Effector CD8-positive, alpha-beta T cell (primary cell): ENCODE data around the gene GRIK2.

Source experiments
- DNase-seq: peaks from one replicate; lab custom pipeline; 2025; lab: John Stamatoyannopoulos, UW

Gene GRIK2

GRCh38 chr6:101400326-101401135 lies 7.0 kb downstream of the GRIK2 start:
- no peak for DNase-seq

GRCh38 chr6:101401171-101401570 lies 7.7 kb downstream of the GRIK2 start:
- DNase-seq: no peak

DNA sequence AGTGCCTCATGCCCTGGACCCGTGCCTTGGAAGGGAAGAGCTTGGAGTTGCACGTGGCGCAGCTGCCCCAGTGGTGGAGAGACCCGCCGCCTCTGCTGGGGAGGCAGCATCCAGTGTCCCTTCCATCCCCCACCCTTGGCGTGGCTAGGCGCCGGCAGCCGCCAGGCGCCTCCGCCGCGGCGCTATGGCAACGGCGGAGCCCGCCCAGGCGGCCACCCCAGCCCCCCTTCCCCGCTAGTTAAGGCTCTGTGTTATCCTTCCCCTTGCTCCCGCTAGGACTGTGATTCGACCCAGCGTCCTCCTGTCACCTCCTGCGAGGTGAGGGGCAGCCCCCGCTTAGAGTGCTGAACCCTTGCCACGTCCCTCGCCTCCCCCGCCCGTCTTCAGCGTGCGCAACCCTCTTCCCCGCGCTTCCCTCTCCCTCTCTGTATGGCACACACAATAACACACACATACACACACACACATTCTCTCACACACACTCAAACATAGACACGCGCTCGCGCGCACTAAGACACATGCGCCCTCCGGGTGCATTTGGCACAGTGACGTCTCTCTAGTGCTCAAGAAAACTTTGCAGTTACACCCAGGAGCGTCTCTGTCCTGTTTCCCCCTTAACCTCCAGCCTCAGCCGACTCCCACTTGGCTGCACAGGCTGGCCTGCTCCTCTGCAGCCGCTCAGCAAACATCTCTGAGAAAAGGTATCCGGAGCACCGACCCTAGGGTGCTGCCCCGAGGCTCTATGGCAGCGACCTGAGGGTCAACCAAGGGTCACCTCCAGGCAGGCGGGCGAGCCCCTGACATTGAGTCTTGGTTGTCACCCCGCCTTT lies 8.5 kb downstream of the GRIK2 start:
- DNase-seq: no peak

- DNase-seq: no peak
These were observed 9.1 kb downstream of the GRIK2 start for GRCh38 chr6:101402622-101403031.

DNA sequence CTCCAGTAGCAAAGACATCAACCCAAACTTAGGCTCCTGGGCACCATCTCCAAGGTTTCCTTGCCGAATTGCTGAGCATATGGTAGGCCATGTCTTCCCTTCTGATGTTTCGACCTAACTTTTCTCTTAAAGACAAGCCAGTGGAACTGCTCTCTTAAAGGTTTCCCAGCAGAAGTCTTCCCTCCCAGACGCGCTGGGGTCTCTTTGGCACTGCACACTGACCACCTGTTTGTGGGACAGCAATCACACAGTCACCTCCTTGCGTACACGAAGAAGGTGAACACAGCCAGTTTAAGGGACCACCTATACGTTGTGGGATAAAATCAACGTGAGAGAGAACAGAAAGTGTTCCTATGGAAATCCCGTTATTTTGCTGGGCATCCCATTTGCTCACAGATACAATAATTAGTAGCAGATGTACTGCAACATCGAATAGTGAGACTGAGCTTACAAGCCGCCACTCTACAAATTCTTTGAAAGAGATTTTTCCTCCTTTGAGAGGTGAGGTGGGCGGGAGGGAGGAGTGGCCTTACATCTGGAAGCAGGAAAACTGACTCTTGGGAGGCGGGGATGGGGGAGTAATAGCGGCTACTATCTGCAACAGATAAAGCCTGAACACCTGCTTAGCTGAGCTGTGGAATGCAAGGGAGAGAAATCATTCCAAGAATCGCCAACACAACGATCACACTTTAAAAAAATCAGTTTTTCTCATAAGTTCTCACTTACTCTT lies 9.9 kb downstream of the GRIK2 start:
- DNase-seq: no peak

- DNase-seq: no peak
These were observed 11.3 kb downstream of the GRIK2 start for GRCh38 chr6:101404775-101405174.

- no peak for DNase-seq
These were observed 20.3 kb downstream of the GRIK2 start for GRCh38 chr6:101413773-101414172.

GRCh38 chr6:101417900-101418299 lies 24.4 kb downstream of the GRIK2 start:
- no peak for DNase-seq

DNA sequence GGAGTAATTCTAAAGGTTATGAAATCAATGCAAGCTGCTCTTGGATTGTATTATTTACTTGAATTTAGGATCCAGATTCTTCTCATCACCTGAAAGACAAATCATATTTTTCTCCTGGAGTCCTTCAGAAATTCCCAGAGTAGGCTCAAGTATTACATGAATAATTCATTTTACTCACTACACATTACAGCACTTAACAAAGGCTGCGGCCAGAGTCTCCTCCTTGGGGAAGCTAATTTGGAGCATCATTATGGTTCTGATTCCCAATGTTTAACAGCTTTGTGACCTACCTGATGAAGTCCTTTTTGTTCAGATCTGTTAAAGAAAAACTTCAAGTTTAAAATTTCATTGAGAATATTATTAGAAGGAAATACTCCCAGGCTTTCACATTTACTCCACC lies 28.7 kb downstream of the GRIK2 start:
- no peak for DNase-seq

GRCh38 chr6:101422811-101423210 lies 29.3 kb downstream of the GRIK2 start:
- DNase-seq: no peak

GRCh38 chr6:101429270-101429669 lies 35.8 kb downstream of the GRIK2 start:
- no peak for DNase-seq

- no peak for DNase-seq
These were observed 36.3 kb downstream of the GRIK2 start for GRCh38 chr6:101429845-101430244.

DNA sequence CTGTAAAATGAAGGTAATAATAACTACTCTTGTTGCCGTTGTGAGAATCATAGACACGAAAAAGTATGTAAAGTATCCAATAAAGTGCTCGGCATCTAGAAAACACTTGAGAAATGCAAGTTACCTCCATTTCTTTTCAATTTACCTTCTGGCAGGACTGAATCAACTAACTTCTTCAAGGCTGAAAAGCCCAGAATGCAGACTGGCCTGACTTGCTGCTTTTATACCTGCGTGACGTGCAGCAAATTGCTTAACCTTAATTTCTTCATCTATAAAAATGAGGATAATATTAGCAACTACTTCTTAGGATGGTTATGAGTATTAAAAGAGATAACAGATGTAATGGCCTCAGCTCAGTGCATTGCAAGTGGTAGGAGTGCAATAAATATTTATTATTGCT lies 39.6 kb downstream of the GRIK2 start:
- DNase-seq: no peak

DNA sequence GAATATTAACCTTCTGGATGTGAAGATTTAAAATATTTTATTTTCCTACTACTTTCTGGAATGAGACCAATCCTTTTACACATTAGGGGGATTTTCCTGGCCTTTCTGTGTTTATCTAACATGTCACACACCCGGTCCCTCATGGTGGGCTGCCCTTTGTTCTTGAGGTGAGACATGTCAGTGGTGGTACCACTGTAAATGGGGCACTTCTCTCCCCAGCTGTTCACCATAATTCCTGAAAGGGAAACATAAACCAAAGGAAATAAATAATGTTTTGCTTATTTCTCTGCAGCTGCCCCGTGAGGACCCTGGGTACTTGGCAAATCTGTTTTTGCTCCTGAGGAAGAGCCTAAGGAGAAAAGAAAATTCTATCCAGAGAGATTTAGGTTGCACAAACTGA lies 41.1 kb downstream of the GRIK2 start:
- no peak for DNase-seq

DNA sequence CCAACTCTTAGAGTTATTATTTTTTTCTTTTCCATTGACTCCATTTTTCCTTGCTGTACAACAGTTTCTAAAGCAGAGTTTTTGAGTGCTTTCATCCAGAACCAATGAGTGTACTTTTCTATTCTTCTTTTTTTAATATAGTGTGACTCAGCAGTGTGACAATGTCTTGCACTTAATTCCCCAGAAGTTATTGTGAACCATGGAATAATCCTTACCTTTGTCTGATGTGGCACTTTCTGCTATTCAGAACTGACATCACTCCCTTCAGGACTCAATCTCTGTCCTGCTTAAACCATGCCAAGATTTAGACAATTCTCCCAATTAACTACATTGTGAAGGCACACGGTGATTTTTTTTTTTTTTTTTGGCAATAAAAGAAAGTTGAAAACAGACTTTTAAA lies 41.5 kb downstream of the GRIK2 start:
- DNase-seq: no peak

GRCh38 chr6:101439790-101440189 lies 46.3 kb downstream of the GRIK2 start:
- no peak for DNase-seq

DNA sequence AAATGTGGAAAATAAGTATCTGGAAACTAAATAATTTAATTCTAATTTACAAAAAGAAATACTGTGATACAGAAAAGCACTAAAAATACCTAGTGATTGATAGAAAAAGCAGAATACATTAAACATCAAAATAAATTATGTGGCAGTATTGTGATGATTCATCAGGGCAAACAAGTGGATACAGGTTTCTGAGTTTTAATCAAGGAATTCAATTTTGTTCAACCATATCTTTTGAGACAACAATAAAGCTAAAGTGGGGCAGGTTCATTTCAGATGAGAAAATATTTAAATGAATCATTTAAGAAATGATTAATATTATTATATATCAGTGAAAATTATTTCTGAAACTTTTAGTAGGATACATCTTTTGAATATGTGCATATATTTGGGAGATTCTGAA lies 49.8 kb downstream of the GRIK2 start:
- DNase-seq: no peak

GRCh38 chr6:101444717-101445116 lies 51.2 kb downstream of the GRIK2 start:
- DNase-seq: no peak

- no peak for DNase-seq
These were observed 52.0 kb downstream of the GRIK2 start for GRCh38 chr6:101445527-101445926.

- no peak for DNase-seq
These were observed 57.4 kb downstream of the GRIK2 start for GRCh38 chr6:101450901-101451300.

DNA sequence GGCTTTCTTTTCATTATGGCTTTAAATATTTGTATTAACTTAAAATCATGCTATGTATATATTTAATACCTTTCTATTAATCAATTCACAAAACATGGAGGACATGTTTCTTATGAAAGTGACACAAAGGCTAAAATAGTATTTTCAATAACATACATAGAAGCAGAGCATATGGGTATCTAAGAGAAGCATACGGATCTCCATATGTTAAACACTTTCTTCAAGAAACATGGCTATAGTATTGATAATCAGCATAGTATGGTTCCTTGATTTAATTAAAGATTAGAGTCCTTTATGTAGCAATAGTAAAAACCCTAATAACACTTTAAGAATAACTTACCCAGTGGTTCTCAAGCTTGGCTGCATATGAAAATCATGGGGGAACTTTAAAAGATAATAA lies 58.5 kb downstream of the GRIK2 start:
- DNase-seq: no peak

DNA sequence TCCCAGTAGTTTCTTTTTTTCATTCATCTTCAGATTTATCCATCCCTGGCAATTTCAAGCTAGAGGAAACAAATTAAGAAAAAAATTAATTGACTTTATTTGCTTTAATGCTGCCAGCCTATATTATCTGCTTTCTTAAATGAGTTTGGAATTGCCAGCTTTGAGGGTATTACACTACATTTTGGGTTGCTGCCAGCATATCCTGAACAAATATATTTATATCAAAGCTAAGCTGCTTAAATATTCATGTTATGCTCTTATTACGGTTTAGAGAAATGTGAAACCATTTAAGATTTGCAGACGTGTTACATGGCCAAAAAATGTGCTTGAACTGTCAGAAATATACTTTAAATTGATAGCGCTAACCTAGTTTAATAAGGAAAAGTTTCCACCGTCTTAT lies 59.7 kb downstream of the GRIK2 start:
- DNase-seq: no peak
